Astrocyte (in vitro differentiated cells and primary cell): ENCODE measurements around the gene ASXL1. TPM values are rescaled to one million over a fixed set of nuclear protein-coding genes. Genes with fewer than 3 reads are reported as not detected.

Source experiments
- DNase-seq: peaks from one replicate; pipeline ENCODE4 v3.0.0-alpha.2; 2010; ENCODE audit warnings: low read depth
- FAIRE-seq: peaks from 2 replicates; lab custom pipeline; 2011; peaks lifted over from hg19 to GRCh38; lab: Jason Lieb, UNC
- H2AFZ ChIP-seq: 2 replicates; pipeline ENCODE4 v1.6.0; 2012; ENCODE audit warnings: low read depth, low read length, inconsistent platforms
- H3K27ac ChIP-seq: 2 replicates; pipeline ENCODE4 v1.5.1; 2011; ENCODE audit warnings: low read depth, low read length, inconsistent platforms
- H3K27me3 ChIP-seq: 2 replicates; pipeline ENCODE4 v1.6.0; 2011; ENCODE audit warnings: low read length, inconsistent platforms; ENCODE audit not compliant: insufficient read depth
- H3K36me3 ChIP-seq: 2 replicates; pipeline ENCODE4 v1.5.1; 2011; ENCODE audit warnings: low read length, inconsistent platforms; ENCODE audit not compliant: insufficient read depth
- H3K4me1 ChIP-seq: 2 replicates; pipeline ENCODE4 v1.5.1; 2011; ENCODE audit warnings: low read length, inconsistent platforms; ENCODE audit not compliant: insufficient read depth
- H3K4me2 ChIP-seq: 2 replicates; pipeline ENCODE4 v1.6.0; 2012; ENCODE audit warnings: low read length, inconsistent platforms
- H3K4me3 ChIP-seq: 2 replicates; pipeline ENCODE4 v1.5.1; 2011; ENCODE audit warnings: low read depth, mild to moderate bottlenecking, low read length, inconsistent platforms; ENCODE audit not compliant: insufficient read depth
- H3K79me2 ChIP-seq: 2 replicates; pipeline ENCODE4 v1.6.0; 2012; ENCODE audit warnings: mild to moderate bottlenecking, low read length, inconsistent platforms; ENCODE audit not compliant: insufficient read depth
- H3K9ac ChIP-seq: 2 replicates; pipeline ENCODE4 v1.6.0; 2012; ENCODE audit warnings: mild to moderate bottlenecking, low read length, inconsistent platforms
- H3K9me3 ChIP-seq: 2 replicates; pipeline ENCODE4 v1.5.1; 2012; ENCODE audit warnings: low read depth, mild to moderate bottlenecking, low read length, inconsistent platforms; ENCODE audit not compliant: insufficient read depth
- H4K20me1 ChIP-seq: 2 replicates; pipeline ENCODE4 v1.6.0; 2012; ENCODE audit warnings: low read length, inconsistent platforms; ENCODE audit not compliant: insufficient read depth
- H3K27ac Mint-ChIP-seq: one replicate; pipeline ENCODE4 v1.8.0; 2021; ENCODE audit warnings: mild to moderate bottlenecking, mixed read lengths; ENCODE audit not compliant: unreplicated experiment
- H3K27me3 Mint-ChIP-seq: one replicate; pipeline ENCODE4 v1.8.0; 2021; ENCODE audit warnings: low read depth, mixed read lengths; ENCODE audit not compliant: unreplicated experiment
- H3K36me3 Mint-ChIP-seq: one replicate; pipeline ENCODE4 v1.8.0; 2021; ENCODE audit warnings: low read depth, mixed read lengths; ENCODE audit not compliant: unreplicated experiment
- H3K4me1 Mint-ChIP-seq: one replicate; pipeline ENCODE4 v1.8.0; 2021; ENCODE audit warnings: low read depth, mixed read lengths; ENCODE audit not compliant: unreplicated experiment
- H3K4me3 Mint-ChIP-seq: one replicate; pipeline ENCODE4 v1.8.0; 2021; ENCODE audit warnings: mild to moderate bottlenecking, moderate library complexity, mixed read lengths; ENCODE audit not compliant: unreplicated experiment
- H3K9me3 Mint-ChIP-seq: one replicate; pipeline ENCODE4 v1.8.0; 2021; ENCODE audit warnings: mild to moderate bottlenecking, mixed read lengths; ENCODE audit not compliant: unreplicated experiment
- EZH2 ChIP-seq: IDR thresholded peaks from 2 replicates; pipeline ENCODE4 v1.6.1; 2012; ENCODE audit warnings: mild to moderate bottlenecking, low read length, inconsistent platforms; ENCODE audit not compliant: insufficient read depth
- total RNA-seq: library from RNA; stranded (reverse); gene quantifications from 2 replicates; pipeline ENCODE4 v1.2.1, GENCODE V29; 2021
- TF ChIP-seq, protein P1 (sequence below): IDR thresholded peaks from 2 replicates; pipeline ENCODE4 v1.5.1; 2011; ENCODE audit warnings: low read depth, mild to moderate bottlenecking, inconsistent platforms, low read length, moderate library complexity; ENCODE audit not compliant: insufficient read depth

Gene ASXL1
- total RNA-seq, 1 donor from 2014 or later, result 62.4 TPM

DNA sequence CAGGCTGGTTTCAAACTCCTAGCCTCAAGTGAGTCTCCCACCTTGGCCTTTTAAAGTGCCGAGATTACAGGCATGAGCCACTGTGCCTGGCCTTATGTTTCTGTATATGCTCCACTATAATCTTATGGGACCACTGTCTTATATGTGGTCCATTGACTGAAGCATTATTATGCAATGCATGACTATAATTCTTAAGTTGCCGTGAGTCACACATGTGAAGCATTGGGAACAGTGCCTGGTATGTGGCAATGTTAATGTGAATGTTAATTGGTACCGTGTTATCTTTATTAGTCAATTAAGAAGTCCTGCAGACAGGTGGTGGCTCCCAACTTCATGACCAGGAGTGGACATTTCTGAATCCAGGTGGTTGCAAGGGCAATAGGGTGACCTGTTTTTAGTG lies 14.7 kb upstream of the ASXL1 start:
- no peak overlapping the region for H2AFZ ChIP-seq
- no peak overlapping the region for H3K9ac ChIP-seq
- no peak overlapping the region for H3K4me3 ChIP-seq
- H3K4me1 ChIP-seq, result peaks cover 6% of the 10 kb centered on the region
- no peak overlapping the region for H3K27ac Mint-ChIP-seq
- TF ChIP-seq, protein P1, sequence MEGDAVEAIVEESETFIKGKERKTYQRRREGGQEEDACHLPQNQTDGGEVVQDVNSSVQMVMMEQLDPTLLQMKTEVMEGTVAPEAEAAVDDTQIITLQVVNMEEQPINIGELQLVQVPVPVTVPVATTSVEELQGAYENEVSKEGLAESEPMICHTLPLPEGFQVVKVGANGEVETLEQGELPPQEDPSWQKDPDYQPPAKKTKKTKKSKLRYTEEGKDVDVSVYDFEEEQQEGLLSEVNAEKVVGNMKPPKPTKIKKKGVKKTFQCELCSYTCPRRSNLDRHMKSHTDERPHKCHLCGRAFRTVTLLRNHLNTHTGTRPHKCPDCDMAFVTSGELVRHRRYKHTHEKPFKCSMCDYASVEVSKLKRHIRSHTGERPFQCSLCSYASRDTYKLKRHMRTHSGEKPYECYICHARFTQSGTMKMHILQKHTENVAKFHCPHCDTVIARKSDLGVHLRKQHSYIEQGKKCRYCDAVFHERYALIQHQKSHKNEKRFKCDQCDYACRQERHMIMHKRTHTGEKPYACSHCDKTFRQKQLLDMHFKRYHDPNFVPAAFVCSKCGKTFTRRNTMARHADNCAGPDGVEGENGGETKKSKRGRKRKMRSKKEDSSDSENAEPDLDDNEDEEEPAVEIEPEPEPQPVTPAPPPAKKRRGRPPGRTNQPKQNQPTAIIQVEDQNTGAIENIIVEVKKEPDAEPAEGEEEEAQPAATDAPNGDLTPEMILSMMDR, result no peak
- FAIRE-seq, result no peak
- no peaks in the 10 kb centered on the region for H3K27me3 ChIP-seq
- H3K4me1 Mint-ChIP-seq, result peaks cover 4% of the 10 kb centered on the region
- no peak overlapping the region for H3K4me3 Mint-ChIP-seq
- H4K20me1 ChIP-seq, result no peaks in the 10 kb centered on the region
- H3K4me2 ChIP-seq, result no peak overlapping the region
- no peaks in the 10 kb centered on the region for H3K9me3 Mint-ChIP-seq
- H3K79me2 ChIP-seq, result no peaks in the 10 kb centered on the region
- no peaks in the 10 kb centered on the region for H3K36me3 ChIP-seq
- H3K27ac ChIP-seq, result no peak overlapping the region
- no peaks in the 10 kb centered on the region for H3K27me3 Mint-ChIP-seq
- peaks cover 2% of the 10 kb centered on the region for H3K36me3 Mint-ChIP-seq
- no peaks in the 10 kb centered on the region for H3K9me3 ChIP-seq
- peak; percentile 83 for DNase-seq

- H3K36me3 ChIP-seq, result no peaks in the 10 kb centered on the region
- no peaks in the 10 kb centered on the region for H3K79me2 ChIP-seq
- no peak overlapping the region for H3K4me3 ChIP-seq
- no peak overlapping the region for H3K9ac ChIP-seq
- H3K4me2 ChIP-seq, result no peak overlapping the region
- no peaks in the 10 kb centered on the region for H3K9me3 Mint-ChIP-seq
- H3K27ac Mint-ChIP-seq, result no peak overlapping the region
- TF ChIP-seq, protein P1, result no peak
- no peak for TF ChIP-seq EZH2
- peaks cover 6% of the 10 kb centered on the region for H3K4me1 ChIP-seq
- H3K27ac ChIP-seq, result no peak overlapping the region
- H3K4me1 Mint-ChIP-seq, result peaks cover 4% of the 10 kb centered on the region
- DNase-seq (no peak), FAIRE-seq (no peak)
- no peak overlapping the region for H2AFZ ChIP-seq
- no peak overlapping the region for H3K4me3 Mint-ChIP-seq
- no peaks in the 10 kb centered on the region for H3K27me3 Mint-ChIP-seq
- no peaks in the 10 kb centered on the region for H3K9me3 ChIP-seq
- no peaks in the 10 kb centered on the region for H3K27me3 ChIP-seq
- H3K36me3 Mint-ChIP-seq, result peaks cover 2% of the 10 kb centered on the region
- H4K20me1 ChIP-seq, result no peaks in the 10 kb centered on the region
Observed at GRCh38 chr20:32344835-32345506, 13.2 kb upstream of the ASXL1 start.

- H3K4me1 Mint-ChIP-seq, result no peaks in the 10 kb centered on the region
- H3K4me3 Mint-ChIP-seq, result no peak overlapping the region
- H2AFZ ChIP-seq, result no peak overlapping the region
- FAIRE-seq (no peak), DNase-seq (no peak)
- no peak overlapping the region for H3K27ac Mint-ChIP-seq
- peaks cover 2% of the 10 kb centered on the region for H3K36me3 Mint-ChIP-seq
- H3K27ac ChIP-seq, result no peak overlapping the region
- no peaks in the 10 kb centered on the region for H3K79me2 ChIP-seq
- H3K27me3 ChIP-seq, result no peaks in the 10 kb centered on the region
- H3K27me3 Mint-ChIP-seq, result no peaks in the 10 kb centered on the region
- H3K36me3 ChIP-seq, result no peaks in the 10 kb centered on the region
- no peaks in the 10 kb centered on the region for H3K9me3 Mint-ChIP-seq
- TF ChIP-seq, protein P1, result no peak
- no peak for TF ChIP-seq EZH2
- H3K4me2 ChIP-seq, result no peak overlapping the region
- no peak overlapping the region for H3K4me3 ChIP-seq
- no peaks in the 10 kb centered on the region for H3K4me1 ChIP-seq
- no peaks in the 10 kb centered on the region for H4K20me1 ChIP-seq
- no peaks in the 10 kb centered on the region for H3K9me3 ChIP-seq
- H3K9ac ChIP-seq, result no peak overlapping the region
Observed at GRCh38 chr20:32348207-32348606, 9.9 kb upstream of the ASXL1 start.
